Transverse colon (tissue), 4 donors: ENCODE data around the gene NTRK2.

ENCODE experiments used
- EP300 ChIP-seq: sonication (generic); formaldehyde crosslinking; IDR thresholded peaks from one replicate; pipeline ENCODE4 v1.6.1; 2017; ENCODE audit warnings: antibody characterized with exemption, low read depth
- POLR2A ChIP-seq: fragments of 450-650 bp; IDR thresholded peaks from one replicate; pipeline ENCODE4 v1.6.1; 2016; ENCODE audit warnings: antibody characterized with exemption, mild to moderate bottlenecking, moderate library complexity
- POLR2AphosphoS5 ChIP-seq, 3 donors: sonication (generic); formaldehyde crosslinking; IDR thresholded peaks; one replicate each; pipeline ENCODE4 v1.6.1; 2016; ENCODE audit warnings: antibody characterized with exemption in 3 of 3
- TF ChIP-seq, protein P1 (sequence below), 5 experiments: fragments of 200-600 bp in 3 of 5; fragments of 450-650 bp in 2 of 5; sonication (generic) in 3 of 5; IDR thresholded peaks; 1 replicate in 2 of 5; 2 replicates in 3 of 5; pipeline ENCODE4 v1.5.1; 2016 to 2017; ENCODE audit warnings: antibody characterized with exemption in 5 of 5, inconsistent platforms in 3 of 5, mild to moderate bottlenecking in 2 of 5, moderate library complexity in 1 of 5

DNA sequence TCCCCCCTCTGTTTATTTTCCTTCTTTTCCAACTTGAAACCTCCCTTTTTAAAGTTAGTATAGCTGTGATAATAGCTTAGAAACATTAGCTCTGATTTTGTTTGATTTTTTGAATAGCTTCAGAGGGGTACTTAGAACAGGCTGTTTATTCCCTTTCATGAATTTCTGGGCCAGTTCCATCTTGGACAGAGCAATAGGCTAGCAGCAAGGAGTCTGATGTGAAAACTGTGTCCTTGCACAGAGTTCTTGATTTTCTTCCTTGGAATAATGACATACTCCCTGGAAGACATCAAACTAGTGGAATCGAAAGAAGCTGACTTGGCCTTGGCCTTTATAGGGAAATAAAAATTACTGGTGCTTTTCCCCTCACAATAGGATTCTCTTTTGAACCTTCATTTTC lies 32.9 kb downstream of the NTRK2 start:
- TF ChIP-seq, protein P1, sequence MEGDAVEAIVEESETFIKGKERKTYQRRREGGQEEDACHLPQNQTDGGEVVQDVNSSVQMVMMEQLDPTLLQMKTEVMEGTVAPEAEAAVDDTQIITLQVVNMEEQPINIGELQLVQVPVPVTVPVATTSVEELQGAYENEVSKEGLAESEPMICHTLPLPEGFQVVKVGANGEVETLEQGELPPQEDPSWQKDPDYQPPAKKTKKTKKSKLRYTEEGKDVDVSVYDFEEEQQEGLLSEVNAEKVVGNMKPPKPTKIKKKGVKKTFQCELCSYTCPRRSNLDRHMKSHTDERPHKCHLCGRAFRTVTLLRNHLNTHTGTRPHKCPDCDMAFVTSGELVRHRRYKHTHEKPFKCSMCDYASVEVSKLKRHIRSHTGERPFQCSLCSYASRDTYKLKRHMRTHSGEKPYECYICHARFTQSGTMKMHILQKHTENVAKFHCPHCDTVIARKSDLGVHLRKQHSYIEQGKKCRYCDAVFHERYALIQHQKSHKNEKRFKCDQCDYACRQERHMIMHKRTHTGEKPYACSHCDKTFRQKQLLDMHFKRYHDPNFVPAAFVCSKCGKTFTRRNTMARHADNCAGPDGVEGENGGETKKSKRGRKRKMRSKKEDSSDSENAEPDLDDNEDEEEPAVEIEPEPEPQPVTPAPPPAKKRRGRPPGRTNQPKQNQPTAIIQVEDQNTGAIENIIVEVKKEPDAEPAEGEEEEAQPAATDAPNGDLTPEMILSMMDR (IDR thresholded peaks at IDR 0.05): no peak
- TF ChIP-seq POLR2A (no peak), EP300 (no peak), POLR2AphosphoS5 (IDR thresholded peaks at IDR 0.05) (no peak)
